ENCODE results near the gene NR5A1.

DNA sequence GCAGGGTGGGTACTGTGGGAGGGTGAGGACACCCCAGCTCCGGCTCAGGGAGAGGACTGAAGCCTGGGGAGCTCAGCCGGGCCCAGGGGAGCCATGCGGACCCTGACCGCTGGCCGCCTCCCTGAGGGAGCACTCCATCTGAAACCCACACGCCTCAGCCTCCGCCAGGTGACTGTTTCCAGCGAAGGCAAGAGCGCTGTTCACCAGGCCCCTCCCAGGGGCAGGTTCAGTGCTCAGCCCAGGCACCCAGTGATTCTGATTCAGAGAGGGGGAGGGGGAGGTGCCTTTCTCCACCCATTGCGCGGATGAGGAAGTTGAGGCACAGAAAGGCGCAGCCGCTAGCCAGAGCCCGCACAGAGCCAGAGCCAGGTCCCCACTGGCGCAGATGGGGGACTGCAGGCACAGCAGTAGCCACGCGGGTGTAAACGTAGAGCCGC lies 30.0 kb downstream of the NR5A1 start:
- no peak for TF ChIP-seq POLR2A (IDR thresholded peaks at IDR 0.05)
- TF ChIP-seq, protein P1, sequence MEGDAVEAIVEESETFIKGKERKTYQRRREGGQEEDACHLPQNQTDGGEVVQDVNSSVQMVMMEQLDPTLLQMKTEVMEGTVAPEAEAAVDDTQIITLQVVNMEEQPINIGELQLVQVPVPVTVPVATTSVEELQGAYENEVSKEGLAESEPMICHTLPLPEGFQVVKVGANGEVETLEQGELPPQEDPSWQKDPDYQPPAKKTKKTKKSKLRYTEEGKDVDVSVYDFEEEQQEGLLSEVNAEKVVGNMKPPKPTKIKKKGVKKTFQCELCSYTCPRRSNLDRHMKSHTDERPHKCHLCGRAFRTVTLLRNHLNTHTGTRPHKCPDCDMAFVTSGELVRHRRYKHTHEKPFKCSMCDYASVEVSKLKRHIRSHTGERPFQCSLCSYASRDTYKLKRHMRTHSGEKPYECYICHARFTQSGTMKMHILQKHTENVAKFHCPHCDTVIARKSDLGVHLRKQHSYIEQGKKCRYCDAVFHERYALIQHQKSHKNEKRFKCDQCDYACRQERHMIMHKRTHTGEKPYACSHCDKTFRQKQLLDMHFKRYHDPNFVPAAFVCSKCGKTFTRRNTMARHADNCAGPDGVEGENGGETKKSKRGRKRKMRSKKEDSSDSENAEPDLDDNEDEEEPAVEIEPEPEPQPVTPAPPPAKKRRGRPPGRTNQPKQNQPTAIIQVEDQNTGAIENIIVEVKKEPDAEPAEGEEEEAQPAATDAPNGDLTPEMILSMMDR (IDR thresholded peaks at IDR 0.05), result no peak

Measured in thyroid gland (tissue), 4 donors.